Measurements from ENCODE around the gene BRD7. TPM values are rescaled to one million over a fixed set of nuclear protein-coding genes. Genes with fewer than 3 reads are reported as not detected.
A peak's percentile ranks its signal among the peaks of the same experiment; 100 is the strongest.

Gene BRD7
- total RNA-seq, 1 experiment from 2014 or later: 76.6 TPM

DNA sequence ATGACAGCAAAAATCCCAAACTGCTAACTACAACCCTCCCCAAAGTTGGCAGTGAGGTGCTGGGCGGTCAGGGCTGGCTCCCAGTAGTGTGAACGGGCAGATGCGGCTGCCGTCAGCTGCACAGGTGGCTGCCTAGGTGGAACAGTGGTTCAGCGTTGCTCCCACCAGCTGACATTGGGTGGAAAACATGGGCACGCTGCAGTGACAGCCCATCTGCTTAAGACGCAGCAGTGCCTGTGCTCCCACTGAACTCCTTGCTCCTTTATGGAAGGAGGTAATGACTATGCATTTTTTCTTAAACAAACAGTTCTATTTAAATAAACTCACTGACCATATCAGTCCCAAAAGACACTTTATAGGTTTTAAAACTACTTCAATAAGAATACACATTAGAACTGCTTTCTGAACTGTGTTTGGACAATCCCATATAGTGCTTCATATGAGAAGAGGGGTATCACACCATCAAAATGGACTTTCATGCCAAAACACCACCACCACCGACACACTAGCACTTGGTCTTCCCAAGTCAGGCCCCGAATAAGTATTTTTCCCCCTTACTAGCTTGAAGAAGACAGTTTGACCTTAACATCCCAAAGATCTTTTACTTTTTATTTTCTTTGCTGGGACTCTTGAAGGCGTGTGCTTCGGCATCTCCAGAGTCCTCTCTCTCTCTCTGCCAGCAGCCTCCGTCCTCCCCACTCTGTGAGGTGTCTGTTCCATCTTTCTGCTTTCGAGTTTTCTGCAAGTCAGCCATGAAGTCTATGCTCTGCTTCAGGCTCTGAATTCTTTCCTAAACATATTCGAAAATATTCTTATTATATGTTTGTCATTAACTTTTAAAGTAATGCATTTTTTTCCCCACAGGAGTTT, 34.4 kb downstream of the BRD7 start:
- H3K9me3 ChIP-seq (ENCODE audit: insufficient read depth, low read depth): no peaks in the 10 kb centered on the region
- no peak overlapping the region for H3K4me2 ChIP-seq
- peaks cover 4% of the 10 kb centered on the region; the same call in 1 of the 2 replicates for H4K20me1 ChIP-seq (ENCODE audit: insufficient read depth)
- BruUV-seq (replicated peaks): no TSS peak
- no peak for DNase-seq
- no peaks in the 10 kb centered on the region for H3K9me2 ChIP-seq (ENCODE audit: insufficient read depth)
- H2AFZ ChIP-seq: no peak overlapping the region
- H3K4me1 ChIP-seq (replicated peaks; ENCODE audit: insufficient read depth): no peaks in the 10 kb centered on the region
- H3K79me2 ChIP-seq (ENCODE audit: low read depth): no peaks in the 10 kb centered on the region
- H3K36me3 ChIP-seq (ENCODE audit: low read depth): peaks cover 46% of the 10 kb centered on the region
- no peak overlapping the region for H3K4me3 ChIP-seq
- H3K27ac ChIP-seq: 0 out of 2 replicates have a peak overlapping the region, but pooled peaks have one; percentile 3
- ChIA-PET POLR2A (ENCODE audit: unreplicated experiment) (no interaction called here), CTCF (no interaction called here)
- TF ChIP-seq EZH2 (IDR thresholded peaks at IDR 0.05; ENCODE audit: low read depth): no peak
- TF ChIP-seq, protein P1, sequence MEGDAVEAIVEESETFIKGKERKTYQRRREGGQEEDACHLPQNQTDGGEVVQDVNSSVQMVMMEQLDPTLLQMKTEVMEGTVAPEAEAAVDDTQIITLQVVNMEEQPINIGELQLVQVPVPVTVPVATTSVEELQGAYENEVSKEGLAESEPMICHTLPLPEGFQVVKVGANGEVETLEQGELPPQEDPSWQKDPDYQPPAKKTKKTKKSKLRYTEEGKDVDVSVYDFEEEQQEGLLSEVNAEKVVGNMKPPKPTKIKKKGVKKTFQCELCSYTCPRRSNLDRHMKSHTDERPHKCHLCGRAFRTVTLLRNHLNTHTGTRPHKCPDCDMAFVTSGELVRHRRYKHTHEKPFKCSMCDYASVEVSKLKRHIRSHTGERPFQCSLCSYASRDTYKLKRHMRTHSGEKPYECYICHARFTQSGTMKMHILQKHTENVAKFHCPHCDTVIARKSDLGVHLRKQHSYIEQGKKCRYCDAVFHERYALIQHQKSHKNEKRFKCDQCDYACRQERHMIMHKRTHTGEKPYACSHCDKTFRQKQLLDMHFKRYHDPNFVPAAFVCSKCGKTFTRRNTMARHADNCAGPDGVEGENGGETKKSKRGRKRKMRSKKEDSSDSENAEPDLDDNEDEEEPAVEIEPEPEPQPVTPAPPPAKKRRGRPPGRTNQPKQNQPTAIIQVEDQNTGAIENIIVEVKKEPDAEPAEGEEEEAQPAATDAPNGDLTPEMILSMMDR (conservative IDR thresholded peaks at IDR 0.05): no peak
- H3F3A ChIP-seq (ENCODE audit: insufficient read depth, low read depth): no peaks in the 10 kb centered on the region
- intact Hi-C loops (cut with micrococcal nuclease; ENCODE audit: unreplicated experiment): no loop called here
- H3K27me3 ChIP-seq (ENCODE audit: insufficient read depth, low read depth): no peaks in the 10 kb centered on the region

DNA sequence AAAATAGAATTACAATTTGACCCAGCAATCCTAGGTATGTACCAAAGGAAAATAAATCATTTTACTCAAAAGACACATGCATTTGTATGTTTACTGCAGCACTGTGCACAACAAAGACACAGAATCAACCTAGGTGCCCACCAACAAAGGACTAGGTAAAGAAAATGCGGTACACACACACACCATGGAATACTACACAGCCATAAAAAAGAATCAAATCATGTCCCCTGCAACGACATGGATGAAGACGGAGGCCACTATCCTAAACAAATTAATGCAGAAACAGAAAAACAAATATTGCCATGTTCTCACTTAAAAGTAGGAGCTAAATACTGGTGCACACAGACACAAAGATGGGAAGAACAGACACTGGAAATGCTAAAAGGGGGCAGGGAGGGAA, 36.2 kb downstream of the BRD7 start:
- Histone ChIP-seq H3K9me2 (ENCODE audit: insufficient read depth) (no peaks in the 10 kb centered on the region), H3K4me1 (replicated peaks; ENCODE audit: insufficient read depth) (no peaks in the 10 kb centered on the region), H3K27ac (no peak overlapping the region), H3K79me2 (ENCODE audit: low read depth) (no peaks in the 10 kb centered on the region), H3K4me2 (no peak overlapping the region), H3F3A (ENCODE audit: insufficient read depth, low read depth) (0 out of 2 replicates have a peak, but pooled peaks cover 2% of the 10 kb centered on the region), H4K20me1 (ENCODE audit: insufficient read depth) (no peaks in the 10 kb centered on the region), H3K4me3 (no peak overlapping the region), H2AFZ (no peak overlapping the region), H3K36me3 (ENCODE audit: low read depth) (peaks cover 30% of the 10 kb centered on the region), H3K9me3 (ENCODE audit: insufficient read depth, low read depth) (no peaks in the 10 kb centered on the region), H3K27me3 (ENCODE audit: insufficient read depth, low read depth) (no peaks in the 10 kb centered on the region)
- ChIA-PET CTCF (interaction anchor here (0.5 kb wide), 1 partner anchor 87 kb away, joined by 8 read pairs; no protein-coding TSS in a partner anchor), POLR2A (ENCODE audit: unreplicated experiment) (no interaction called here)
- no peak for DNase-seq
- intact Hi-C loops (cut with micrococcal nuclease; ENCODE audit: unreplicated experiment): no loop called here
- BruUV-seq (replicated peaks): no TSS peak
- no peak for TF ChIP-seq EZH2 (IDR thresholded peaks at IDR 0.05; ENCODE audit: low read depth)
- TF ChIP-seq, protein P1 (conservative IDR thresholded peaks at IDR 0.05): no peak

DNA sequence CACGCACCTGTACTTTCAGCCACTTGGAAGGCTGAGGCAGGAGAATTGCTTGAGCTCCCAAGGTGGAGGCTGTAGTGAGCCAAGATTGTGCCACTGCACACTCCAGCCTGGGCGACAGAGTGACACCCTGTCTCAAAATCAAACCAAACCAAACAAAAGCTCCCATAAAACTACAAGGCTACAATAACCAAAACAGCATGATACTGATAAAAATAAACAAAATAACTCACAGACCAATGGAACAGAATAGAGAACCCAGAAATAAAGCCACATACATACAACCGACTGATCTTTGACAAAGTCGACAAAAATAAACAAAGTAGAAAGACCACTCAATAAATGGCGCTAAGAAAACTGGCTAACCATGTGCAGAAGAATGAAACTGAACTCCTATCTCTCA, 37.2 kb downstream of the BRD7 start:
- Histone ChIP-seq H3K27ac (no peak overlapping the region), H3F3A (ENCODE audit: insufficient read depth, low read depth) (0 out of 2 replicates have a peak, but pooled peaks cover 6% of the 10 kb centered on the region), H3K9me2 (ENCODE audit: insufficient read depth) (no peaks in the 10 kb centered on the region), H3K79me2 (ENCODE audit: low read depth) (no peaks in the 10 kb centered on the region), H4K20me1 (ENCODE audit: insufficient read depth) (no peaks in the 10 kb centered on the region), H3K4me3 (no peak overlapping the region), H3K4me2 (no peak overlapping the region), H3K4me1 (replicated peaks; ENCODE audit: insufficient read depth) (no peaks in the 10 kb centered on the region), H3K9me3 (ENCODE audit: insufficient read depth, low read depth) (no peaks in the 10 kb centered on the region), H3K27me3 (ENCODE audit: insufficient read depth, low read depth) (no peaks in the 10 kb centered on the region), H3K36me3 (ENCODE audit: low read depth) (peaks cover 30% of the 10 kb centered on the region), H2AFZ (no peak overlapping the region)
- DNase-seq: no peak
- intact Hi-C loops (cut with micrococcal nuclease; ENCODE audit: unreplicated experiment): no loop called here
- TF ChIP-seq EZH2 (IDR thresholded peaks at IDR 0.05; ENCODE audit: low read depth): no peak
- TF ChIP-seq, protein P1 (conservative IDR thresholded peaks at IDR 0.05): no peak
- BruUV-seq (replicated peaks): no TSS peak
- CTCF ChIA-PET: no interaction called here
- POLR2A ChIA-PET (ENCODE audit: unreplicated experiment): no interaction called here

All from PC-9 (cell line).